Endometrium (tissue), 2 donors: ENCODE data around the gene EPAS1.
A peak's percentile ranks its signal among the peaks of the same experiment; 100 is the strongest.

Experiments
- FAIRE-seq: peaks from 2 replicates; lab custom pipeline; 2012; peaks lifted over from hg19 to GRCh38; lab: Jason Lieb, UNC
- donor health status: control.
- donor health status: control.

The EPAS1 gene

DNA sequence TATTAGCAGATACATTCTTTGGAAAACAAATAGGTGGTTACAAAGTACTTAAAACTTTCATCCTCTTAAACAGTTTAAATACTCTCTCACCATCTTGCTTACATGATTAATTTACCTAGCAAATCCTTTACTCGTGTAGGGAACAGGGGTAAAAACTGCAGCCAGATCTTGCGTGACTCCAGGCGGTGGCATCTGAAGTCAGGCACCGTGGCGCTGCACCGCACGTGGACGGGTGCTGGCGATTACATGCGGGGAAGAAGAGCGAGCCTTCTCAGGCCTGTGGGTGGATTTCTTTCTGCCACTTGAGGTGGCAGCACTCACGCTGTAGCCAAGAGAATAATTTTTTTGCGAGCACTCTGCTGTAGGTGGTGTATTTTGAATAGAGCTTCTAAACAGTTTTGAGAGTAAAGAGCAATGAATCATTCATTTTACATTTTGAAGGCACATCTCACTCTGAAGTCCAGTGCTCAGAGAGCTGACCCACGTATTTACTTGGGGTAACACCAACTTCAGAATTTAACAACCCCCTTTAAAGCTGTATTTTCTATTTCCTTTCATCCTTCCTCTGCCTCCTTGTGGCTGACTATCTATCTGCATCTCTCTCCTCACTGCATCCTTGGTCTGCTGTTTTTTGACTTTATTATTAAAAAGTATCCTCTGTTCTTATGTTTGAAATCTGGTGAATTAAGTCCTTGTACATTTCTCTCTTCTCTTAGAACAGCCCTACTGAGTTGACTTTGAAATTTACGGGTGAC lies 68.9 kb downstream of the EPAS1 start:
- no peak for FAIRE-seq

DNA sequence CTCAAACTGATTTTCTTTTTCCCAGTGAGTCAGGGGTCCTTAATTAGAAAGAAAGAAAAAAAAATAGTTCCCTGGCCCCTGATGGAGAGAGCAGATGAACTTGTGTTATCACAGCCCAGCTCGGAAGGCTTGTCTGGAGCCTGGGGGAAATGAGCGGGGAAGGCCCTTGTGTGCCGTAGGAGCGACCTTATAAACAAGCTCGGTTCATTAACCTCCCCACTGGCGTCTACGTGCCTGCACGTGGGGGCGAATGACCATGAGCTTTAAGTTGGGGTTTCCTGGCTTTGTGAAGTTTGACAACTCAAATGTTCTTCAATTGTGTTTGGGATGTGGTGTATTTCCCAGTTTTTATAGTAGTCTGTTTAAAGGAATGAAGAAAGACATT lies 69.5 kb downstream of the EPAS1 start:
- no peak for FAIRE-seq

DNA sequence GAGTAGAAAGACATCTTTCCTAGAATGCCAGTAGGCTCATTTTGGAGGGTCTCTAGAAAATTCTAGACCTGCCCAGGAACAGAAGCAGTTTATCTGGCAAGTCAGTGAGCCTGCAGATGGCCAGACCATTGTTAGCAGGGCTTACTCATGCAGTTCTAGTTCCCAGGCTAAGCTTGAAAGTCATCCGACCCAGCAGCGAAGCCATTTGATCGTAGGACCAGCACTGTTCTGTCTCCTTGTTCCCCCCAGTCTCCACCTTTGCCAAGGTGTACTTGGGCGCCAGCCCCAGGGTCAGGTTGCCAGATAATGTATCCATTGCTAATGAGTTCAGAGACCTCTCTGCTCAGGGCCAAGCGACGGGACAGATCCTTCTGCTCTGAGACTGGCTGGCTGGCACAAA lies 70.1 kb downstream of the EPAS1 start:
- FAIRE-seq: no peak

DNA sequence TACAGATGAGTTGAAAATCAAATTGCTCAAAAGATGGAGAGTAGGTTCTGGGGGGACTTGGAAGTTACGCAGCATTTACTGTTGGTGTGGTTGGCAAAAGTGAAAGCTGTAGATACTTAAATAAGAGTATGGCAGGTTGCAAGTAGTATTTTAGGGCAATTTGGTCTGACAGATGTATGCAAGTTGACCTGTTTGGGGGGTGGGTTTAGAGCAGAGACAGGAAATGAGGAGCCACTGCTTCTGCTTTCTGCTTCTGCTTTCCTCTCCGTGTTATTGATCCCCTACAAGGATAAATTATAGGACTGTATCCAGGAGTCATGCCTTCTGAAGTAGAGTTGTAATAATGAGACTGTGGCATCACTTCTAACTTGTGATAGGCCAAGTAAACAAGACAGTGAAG lies 71.2 kb downstream of the EPAS1 start:
- no peak for FAIRE-seq

DNA sequence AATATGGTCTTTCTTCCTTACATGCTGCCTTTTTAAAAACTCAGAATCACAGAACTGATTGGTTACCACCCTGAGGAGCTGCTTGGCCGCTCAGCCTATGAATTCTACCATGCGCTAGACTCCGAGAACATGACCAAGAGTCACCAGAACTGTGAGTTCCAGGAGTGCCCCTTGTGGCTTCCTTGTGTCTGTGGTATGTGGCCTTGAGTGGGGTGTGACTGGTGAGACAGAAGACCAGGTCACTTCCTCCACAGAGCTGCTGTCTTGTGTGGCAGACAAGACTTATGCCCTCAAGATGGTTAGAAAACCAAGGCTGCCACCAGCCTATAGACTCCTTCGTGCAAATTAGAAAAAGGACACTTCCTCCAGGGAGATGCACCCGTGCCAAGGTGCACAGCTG lies 72.6 kb downstream of the EPAS1 start:
- FAIRE-seq: no peak

DNA sequence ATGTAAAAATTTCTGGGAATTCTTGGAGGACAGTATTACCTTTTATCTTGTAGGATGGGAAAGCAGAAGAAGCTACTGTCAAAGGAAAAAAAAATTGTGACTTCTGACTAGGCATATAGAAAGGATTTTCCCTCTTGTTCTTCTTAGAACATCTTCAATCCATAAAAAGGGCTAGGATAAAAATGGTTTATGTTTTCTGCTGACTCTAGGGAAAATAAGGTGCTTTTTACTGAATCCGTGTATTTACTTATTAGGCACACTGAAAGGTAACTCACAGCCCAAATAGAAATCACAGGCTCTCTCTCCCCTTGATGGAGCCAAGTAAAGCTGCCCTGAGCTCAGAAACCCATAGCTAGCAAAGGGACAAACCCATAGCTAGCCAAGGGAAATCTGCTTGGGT lies 74.6 kb downstream of the EPAS1 start:
- no peak for FAIRE-seq

DNA sequence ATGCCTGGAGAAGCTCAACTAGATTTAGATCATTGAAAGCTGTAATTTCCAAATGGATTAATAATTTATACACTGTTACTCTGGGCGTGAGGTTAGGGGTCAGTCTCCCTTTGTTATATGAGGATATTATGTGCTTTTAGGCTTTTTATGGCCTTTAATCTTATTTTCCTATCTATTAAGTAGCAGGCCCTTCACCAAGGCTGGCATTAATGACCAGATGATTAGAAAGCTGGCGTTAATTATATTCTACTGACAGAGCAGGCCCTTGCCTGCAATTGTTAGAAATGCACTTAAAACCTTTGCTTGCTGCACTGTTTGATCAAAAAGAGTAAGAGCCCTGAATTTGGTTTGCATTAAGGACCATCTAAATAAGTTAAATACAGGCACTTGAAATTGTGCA lies 75.3 kb downstream of the EPAS1 start:
- FAIRE-seq: no peak

DNA sequence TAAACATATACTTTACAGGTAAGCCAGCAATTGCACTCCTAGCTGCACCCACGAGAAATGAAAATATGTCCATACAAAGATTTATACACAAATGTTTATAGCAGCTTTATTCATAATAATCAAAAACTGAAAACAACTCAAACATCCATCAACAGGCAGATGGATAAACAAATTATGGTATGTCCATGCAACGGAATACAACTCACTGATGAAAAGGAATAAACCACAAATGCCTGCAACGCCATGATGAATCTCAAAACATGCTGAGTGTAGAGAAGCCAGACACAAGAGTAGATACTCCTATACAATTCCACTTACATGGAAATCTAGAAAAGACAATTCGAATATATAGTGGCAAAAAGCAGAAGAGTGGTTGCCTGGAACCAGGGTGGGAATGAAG lies 76.0 kb downstream of the EPAS1 start:
- FAIRE-seq: no peak

DNA sequence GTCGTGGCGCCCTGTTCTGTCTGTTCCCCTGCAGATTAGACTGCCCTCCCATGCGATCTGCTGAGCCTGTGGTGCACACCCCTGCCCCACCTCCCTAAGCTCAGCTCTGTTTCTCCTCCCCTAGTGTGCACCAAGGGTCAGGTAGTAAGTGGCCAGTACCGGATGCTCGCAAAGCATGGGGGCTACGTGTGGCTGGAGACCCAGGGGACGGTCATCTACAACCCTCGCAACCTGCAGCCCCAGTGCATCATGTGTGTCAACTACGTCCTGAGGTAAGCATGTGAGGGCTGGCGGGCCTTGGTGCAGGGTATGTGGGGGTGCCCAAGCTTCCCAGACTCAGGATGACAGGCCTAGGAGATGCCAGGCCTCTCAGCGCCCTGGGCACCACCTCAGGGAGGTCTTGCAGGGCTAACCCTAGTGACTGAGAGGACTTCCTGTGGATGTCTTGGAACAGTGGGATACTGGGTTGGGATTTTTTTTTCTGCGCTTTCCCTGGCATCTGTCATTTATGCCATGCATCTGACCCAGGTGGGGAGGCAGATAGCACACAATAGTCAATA lies 78.4 kb downstream of the EPAS1 start:
- FAIRE-seq: no peak

DNA sequence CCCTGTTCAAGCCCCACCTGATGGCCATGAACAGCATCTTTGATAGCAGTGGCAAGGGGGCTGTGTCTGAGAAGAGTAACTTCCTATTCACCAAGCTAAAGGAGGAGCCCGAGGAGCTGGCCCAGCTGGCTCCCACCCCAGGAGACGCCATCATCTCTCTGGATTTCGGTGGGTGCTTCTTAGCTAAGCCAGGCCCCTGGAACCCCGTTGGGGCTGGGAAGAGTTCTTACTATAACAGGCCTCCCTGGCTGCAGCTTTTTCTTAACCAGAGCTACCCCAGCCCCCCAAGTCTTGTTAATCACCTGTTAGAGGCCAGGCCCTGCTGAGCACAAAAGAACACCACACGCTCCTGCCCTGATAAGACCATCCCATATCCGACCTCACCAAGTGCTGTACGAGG lies 79.4 kb downstream of the EPAS1 start:
- no peak for FAIRE-seq

DNA sequence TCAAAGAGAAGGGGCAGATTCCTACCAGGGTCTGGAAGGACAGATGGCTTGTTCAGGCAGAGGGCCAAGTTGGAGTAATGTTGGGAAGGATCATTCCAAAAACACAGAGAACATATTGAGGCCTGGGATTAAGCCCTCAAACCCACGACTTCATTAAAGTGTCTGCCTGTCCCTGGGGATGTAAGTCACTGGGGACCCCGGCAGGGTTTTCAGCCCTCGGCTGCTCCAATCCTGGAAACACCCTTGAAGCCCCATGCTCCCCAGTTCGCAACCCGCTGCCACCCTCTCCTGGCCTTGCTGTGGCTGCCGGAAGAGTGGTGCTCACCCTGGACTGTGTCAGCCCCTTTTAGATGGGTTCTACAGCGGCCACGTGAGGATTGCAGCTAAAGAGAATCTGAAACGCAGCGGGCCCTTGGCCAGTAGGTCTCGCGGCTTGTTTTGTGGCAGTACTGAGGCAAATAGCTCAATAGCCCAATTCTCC lies 79.9 kb downstream of the EPAS1 start:
- no peak for FAIRE-seq

DNA sequence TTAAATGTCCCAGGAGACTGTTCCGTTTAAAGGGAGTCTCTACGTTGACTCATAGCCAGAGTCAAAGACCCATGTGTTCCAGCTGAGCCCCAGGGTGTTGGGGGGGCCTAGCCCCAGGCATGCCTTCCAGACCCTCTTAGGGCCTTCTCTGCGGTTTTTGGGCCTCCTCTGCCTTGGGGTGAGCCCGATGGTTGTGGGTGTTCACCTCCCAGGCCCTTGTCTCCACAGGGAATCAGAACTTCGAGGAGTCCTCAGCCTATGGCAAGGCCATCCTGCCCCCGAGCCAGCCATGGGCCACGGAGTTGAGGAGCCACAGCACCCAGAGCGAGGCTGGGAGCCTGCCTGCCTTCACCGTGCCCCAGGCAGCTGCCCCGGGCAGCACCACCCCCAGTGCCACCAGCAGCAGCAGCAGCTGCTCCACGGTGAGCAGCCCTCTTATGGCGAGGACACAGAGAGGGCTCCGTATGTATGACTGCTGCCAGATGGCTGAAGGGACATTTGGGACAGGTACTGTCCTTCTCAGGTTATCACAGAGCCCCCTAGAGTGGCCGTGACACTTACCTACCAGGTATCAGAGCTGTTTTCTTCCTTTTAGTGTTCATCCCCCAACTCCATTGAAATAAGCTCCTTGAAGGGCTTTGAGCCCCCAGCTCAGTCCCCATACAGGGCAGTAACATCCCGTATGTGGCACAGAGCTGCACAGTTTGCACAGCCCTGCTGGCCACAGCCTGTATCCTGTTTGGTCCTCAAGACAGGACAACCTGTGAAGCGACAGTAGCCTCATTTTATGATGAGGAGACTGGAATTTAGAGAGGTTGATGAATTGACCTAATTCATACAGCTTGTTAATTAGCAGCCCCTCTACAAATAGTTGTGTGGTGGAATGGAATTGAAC lies 80.7 kb downstream of the EPAS1 start:
- no peak for FAIRE-seq

DNA sequence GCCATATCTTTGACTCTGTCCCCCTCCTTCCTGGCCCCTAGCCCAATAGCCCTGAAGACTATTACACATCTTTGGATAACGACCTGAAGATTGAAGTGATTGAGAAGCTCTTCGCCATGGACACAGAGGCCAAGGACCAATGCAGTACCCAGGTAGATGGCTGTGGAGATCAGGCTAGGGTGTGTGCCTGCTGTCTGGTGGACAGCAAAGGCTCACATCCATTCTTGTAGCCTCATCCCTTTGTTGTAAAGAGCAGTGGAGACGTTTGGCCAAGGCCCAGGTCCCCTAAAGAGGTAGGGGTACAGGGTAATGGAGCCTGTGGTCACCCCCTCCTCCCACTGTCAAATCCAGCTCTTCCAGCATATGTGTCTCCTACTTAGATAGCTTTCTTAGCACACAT lies 81.4 kb downstream of the EPAS1 start:
- FAIRE-seq: no peak

DNA sequence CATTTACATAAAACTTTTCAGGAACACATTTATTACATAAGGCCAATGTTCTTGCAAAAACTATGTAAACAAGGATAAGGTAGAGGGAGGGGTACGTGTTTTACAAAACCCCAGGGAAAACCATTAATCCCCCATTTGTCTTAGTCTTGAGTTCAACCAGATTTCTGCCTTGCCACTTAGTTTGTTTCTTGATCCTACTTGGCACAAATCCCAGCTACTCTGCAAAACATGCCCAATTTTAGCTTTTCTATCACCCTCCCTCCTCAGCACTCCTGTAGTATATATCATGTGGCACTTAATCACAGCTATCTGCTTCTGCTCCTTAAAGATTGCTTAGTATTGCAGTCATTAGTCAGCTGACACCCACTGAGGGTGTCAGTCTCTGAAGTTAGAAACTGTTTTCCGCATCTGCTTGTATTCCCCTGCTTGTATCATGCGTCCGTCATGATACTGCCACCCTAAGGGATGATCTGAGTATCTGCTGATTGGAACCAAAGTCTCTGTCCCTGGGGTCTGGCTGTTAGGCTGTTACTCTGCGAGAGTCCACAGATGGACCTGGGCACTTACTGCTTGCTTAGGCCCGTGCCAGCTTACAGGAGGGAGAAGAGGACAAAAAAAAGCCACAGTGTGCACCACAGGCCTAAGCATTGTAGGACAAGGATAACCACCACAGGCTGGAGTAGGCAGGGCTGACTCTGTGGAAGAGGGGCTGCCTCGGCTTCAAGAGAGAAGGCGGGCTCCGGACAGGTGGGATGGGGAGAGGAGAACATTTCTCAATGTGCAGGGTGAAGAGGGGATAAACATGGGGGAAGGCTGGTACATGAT lies 82.2 kb downstream of the EPAS1 start:
- FAIRE-seq: peak; percentile 90

DNA sequence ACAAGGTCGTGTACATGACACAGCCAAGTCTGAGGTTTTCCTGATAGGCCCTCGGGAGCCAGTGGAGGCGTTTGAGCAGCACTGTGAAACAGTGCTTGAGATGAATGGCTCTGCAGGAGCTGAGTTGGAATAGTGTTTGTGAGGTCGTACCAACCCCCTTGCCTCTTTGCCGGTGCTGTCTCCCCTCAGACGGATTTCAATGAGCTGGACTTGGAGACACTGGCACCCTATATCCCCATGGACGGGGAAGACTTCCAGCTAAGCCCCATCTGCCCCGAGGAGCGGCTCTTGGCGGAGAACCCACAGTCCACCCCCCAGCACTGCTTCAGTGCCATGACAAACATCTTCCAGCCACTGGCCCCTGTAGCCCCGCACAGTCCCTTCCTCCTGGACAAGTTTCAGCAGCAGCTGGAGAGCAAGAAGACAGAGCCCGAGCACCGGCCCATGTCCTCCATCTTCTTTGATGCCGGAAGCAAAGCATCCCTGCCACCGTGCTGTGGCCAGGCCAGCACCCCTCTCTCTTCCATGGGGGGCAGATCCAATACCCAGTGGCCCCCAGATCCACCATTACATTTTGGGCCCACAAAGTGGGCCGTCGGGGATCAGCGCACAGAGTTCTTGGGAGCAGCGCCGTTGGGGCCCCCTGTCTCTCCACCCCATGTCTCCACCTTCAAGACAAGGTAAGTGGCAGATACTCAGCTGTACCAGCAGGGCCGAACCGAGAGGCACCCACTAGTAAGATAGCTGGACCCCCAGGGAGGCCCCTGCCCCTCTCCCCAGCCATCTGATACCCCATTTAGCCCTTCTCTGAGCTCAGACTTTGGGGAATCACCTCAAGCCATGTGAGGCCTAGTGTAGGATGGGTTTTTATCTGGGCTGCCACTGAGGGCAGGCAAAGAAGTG lies 83.1 kb downstream of the EPAS1 start:
- FAIRE-seq: no peak

DNA sequence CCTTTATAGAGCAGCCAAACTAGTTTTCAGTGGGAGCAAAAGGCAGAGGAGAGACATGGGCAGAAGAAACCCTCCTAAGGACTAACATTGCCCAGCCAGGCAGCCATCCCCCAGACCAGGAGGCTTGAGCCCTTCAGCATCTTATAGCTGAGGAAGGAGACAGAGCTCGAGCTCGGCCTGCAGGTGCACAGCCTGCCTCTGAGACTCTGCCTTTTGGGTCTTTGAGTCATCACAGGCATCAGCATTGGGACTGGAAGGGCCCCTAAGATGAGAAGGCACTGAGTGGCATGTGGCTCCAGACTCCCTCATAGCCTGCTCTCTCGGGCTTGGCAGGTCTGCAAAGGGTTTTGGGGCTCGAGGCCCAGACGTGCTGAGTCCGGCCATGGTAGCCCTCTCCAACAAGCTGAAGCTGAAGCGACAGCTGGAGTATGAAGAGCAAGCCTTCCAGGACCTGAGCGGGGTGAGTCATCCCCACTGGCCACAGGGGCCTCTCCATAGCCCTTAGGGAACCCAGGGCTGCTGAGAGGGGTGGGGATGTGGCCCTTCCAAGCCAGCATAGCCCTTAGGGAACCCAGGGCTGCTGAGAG lies 84.1 kb downstream of the EPAS1 start:
- no peak for FAIRE-seq

DNA sequence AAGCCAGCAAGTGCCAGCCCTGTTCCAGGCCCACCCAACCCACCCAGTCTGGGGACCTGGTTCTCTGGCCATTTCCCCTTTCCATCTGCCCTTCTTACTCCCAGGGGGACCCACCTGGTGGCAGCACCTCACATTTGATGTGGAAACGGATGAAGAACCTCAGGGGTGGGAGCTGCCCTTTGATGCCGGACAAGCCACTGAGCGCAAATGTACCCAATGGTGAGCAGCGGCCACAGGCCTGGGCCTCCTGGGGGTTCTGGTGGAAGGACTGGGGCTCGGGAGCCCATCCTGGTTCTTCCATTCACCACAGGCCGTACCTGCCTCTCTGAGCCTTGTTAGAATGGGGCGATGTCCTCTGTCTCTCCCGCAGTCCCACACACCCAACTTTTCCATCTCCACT lies 84.7 kb downstream of the EPAS1 start:
- no peak for FAIRE-seq

DNA sequence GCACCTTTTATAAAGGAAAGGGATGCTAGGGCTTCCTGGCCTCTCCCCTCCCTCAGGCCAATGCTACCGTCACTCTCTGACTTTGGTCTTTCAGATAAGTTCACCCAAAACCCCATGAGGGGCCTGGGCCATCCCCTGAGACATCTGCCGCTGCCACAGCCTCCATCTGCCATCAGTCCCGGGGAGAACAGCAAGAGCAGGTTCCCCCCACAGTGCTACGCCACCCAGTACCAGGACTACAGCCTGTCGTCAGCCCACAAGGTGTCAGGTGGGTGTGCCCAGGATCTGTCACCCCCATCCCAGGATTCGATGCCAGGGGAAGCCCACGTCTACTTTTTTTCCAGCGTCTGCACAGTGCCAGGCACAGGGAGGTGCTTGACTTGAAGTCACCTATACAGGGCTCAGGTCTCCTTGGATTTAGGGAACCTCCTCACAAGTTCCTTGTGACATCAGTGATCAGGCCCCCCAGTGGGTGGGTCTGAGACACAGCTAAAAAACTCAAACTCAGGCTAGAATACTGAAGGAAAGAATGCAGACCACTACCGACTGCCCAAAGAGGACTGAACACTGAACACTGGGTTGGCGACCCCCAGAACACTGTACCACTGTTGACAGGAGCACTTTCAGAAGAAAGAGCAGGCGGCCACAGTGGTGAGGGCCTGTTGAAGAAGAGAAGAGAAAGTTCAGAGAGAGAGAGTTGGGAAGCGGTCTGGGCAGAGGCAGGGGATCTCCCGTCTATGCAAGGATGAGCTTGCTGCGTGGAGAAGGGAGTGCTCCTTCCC lies 85.3 kb downstream of the EPAS1 start:
- FAIRE-seq: no peak

DNA sequence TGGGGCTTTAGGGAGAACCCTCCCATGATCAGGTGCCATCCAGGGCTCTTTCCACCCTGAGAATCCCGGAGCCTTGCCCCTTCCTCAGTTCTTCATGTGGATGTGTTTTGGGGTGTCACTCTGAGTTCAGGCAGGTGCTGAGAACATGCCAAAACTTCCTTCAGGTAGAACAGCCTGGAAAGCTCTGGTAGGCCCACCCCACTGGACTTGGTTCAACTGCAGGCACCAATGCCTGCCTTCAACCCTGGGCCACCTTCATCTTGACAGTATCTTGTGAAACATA lies 85.8 kb downstream of the EPAS1 start:
- no peak for FAIRE-seq

DNA sequence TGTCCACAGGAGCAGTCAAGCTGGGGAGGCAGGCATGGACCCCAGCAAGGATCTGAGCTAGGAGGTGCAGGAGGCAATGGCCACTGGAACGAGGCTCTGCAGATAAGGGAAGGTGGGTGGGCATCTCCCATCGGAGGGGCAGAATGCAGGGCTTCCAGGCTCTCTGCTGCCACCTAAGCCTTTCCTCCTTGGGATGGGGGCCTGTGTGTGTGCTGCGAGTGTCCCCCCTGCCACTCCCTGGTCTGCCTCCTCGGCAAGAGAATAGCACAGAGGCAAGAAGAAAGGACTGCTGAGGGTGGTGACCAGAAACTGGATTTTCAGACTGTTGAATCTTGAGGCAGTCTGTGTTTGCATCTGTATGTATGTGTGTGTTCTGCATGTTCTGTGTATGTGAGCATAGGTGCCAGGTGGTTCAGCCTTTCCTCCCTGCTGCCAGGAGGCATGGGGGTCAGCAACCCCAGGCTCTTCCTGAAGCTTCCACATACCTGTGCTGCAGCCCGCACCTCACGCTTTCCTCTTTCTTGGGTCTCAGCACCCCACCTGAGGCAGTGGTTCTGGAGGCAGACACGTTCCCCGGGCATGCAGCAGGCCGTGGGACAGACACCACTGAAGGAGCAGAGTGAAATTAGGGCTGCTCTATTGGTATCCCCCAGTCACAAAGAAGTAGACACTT lies 86.7 kb downstream of the EPAS1 start:
- no peak for FAIRE-seq
